Measurements from ENCODE around the gene GFI1.

DNA sequence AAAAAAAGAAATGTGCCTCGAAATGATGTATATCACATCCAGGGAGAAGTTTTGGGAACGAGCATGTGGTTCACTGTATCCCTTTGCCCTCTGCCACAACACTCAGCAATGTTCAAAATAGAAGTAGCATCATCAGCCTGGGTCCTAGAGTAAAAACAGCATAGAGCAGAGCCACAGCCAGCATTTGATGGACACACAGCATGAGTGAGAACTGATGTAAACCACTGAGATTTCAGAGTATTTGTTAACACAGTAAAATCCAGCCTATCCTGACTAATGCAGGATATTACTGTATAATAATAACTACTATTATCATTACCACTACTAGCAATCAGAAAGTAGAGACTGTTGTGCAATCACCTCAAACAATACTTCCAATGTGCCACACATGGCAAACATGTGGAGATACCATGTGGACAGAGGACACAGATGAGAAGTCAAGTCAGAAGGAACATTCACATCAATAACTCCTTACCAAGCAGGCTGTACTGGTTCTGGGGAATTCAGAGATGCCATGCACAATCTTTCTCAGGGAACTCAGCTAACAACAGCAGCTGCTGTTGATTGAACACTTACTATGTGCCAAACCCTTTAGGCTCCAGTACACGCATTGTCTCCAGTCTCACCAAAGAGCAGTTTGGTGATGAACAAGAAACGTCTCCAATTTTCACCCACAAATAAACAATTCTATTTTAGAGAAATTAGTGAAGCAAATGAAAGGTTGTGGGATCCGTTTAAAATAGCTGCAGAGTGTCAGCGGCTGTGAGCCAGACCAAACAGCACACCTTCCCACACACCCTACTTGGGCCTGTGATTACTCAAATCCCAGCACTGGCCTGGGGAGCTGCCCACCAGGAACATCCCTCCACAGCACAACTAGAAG lies 16.6 kb upstream of the GFI1 start:
- no peak for TF ChIP-seq POLR2A (IDR thresholded peaks at IDR 0.05)
- TF ChIP-seq, protein P1, sequence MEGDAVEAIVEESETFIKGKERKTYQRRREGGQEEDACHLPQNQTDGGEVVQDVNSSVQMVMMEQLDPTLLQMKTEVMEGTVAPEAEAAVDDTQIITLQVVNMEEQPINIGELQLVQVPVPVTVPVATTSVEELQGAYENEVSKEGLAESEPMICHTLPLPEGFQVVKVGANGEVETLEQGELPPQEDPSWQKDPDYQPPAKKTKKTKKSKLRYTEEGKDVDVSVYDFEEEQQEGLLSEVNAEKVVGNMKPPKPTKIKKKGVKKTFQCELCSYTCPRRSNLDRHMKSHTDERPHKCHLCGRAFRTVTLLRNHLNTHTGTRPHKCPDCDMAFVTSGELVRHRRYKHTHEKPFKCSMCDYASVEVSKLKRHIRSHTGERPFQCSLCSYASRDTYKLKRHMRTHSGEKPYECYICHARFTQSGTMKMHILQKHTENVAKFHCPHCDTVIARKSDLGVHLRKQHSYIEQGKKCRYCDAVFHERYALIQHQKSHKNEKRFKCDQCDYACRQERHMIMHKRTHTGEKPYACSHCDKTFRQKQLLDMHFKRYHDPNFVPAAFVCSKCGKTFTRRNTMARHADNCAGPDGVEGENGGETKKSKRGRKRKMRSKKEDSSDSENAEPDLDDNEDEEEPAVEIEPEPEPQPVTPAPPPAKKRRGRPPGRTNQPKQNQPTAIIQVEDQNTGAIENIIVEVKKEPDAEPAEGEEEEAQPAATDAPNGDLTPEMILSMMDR (IDR thresholded peaks at IDR 0.05) = no peak

Measured in adrenal gland (tissue), 5 donors.